Stimulated activated CD8-positive, alpha-beta memory T cell treated with anti-CD3 and anti-CD28 coated beads, Interleukin-12 subunit alpha, Interleukin-12 subunit beta, amount 100 ng/mL, for 4 hours (primary cell): Measurements from ENCODE around the gene COASY.

Experiments
- DNase-seq: peaks from one replicate; pipeline ENCODE4 v3.0.0-alpha.2; 2020; ENCODE audit warnings: low read depth

COASY gene

GRCh38 chr17:42574463-42574862, 12.5 kb downstream of the COASY start:
- no peak for DNase-seq

- DNase-seq = no peak
Observed at GRCh38 chr17:42577140-42577531, 15.2 kb downstream of the COASY start.

- DNase-seq = peak; percentile 83
Observed at GRCh38 chr17:42577532-42578281, 15.8 kb downstream of the COASY start, which contains the start of gene PSMC3IP. PSMC3IP (minus strand) TSS chr17:42577729; CDS start chr17:42577686, 43 bp downstream.

GRCh38 chr17:42578282-42578869, 16.4 kb downstream of the COASY start:
- DNase-seq = peak; percentile 47

- no peak for DNase-seq
Observed at GRCh38 chr17:42579794-42580551, 18.0 kb downstream of the COASY start.

- DNase-seq = no peak
Observed at GRCh38 chr17:42581744-42582270, 19.9 kb downstream of the COASY start.

GRCh38 chr17:42584880-42585279, 22.9 kb downstream of the COASY start:
- DNase-seq = no peak

GRCh38 chr17:42585353-42585752, 23.4 kb downstream of the COASY start:
- DNase-seq = no peak

- DNase-seq = no peak
Observed at GRCh38 chr17:42586514-42587230, 24.7 kb downstream of the COASY start.

- DNase-seq = no peak
Observed at GRCh38 chr17:42590886-42591285, 28.9 kb downstream of the COASY start.

GRCh38 chr17:42591411-42591810, 29.5 kb downstream of the COASY start:
- DNase-seq = no peak

GRCh38 chr17:42596386-42596785, 34.4 kb downstream of the COASY start:
- DNase-seq = no peak

- no peak for DNase-seq
Observed at GRCh38 chr17:42598905-42599304, 37.0 kb downstream of the COASY start.

GRCh38 chr17:42603318-42603717, 41.4 kb downstream of the COASY start:
- no peak for DNase-seq

GRCh38 chr17:42607769-42608168, 45.8 kb downstream of the COASY start:
- no peak for DNase-seq

GRCh38 chr17:42608305-42609181, 46.6 kb downstream of the COASY start:
- no peak for DNase-seq

- peak; percentile 100 for DNase-seq
Observed at GRCh38 chr17:42609182-42609813, 47.4 kb downstream of the COASY start, which contains the start of the genes RETREG3 and TUBG1. RETREG3 (minus strand) TSS chr17:42609374; CDS start chr17:42609324, 50 bp downstream. TUBG1 (plus strand) TSS chr17:42609683; CDS start chr17:42609738, 55 bp downstream.

GRCh38 chr17:42609814-42610801, 48.2 kb downstream of the COASY start:
- DNase-seq = peak; percentile 6

GRCh38 chr17:42612013-42612412, 50.1 kb downstream of the COASY start:
- DNase-seq = no peak
